G401.6 (cell line): ENCODE results near the gene NKPD1.

ENCODE experiments used
- FAIRE-seq: peaks from 2 replicates; lab custom pipeline; 2012; peaks lifted over from hg19 to GRCh38; lab: Jason Lieb, UNC

The NKPD1 gene

GRCh38 chr19:45117167-45117594 lies 43.6 kb downstream of the NKPD1 start:
- no peak for FAIRE-seq

- no peak for FAIRE-seq
These were observed 44.8 kb downstream of the NKPD1 start for GRCh38 chr19:45115809-45116615.

- no peak for FAIRE-seq
These were observed 46.7 kb downstream of the NKPD1 start for GRCh38 chr19:45114116-45114515.

GRCh38 chr19:45113628-45114027 lies 47.2 kb downstream of the NKPD1 start:
- FAIRE-seq: no peak

- FAIRE-seq: no peak
These were observed 48.5 kb downstream of the NKPD1 start for GRCh38 chr19:45112111-45112827.
